Neural cell (in vitro differentiated cells): ENCODE results near the gene ROBO1. TPM values are rescaled to one million over a fixed set of nuclear protein-coding genes. Genes with fewer than 3 reads are reported as not detected.

Experiments used
- H2AFZ ChIP-seq: fragments of 200-600, 300-800 bp; sonication (generic), shearing (Covaris generic); 2 replicates; pipeline ENCODE4 v1.6.0; 2014; ENCODE audit warnings: low read depth, mild to moderate bottlenecking, antibody characterized with exemption, low read length, moderate library complexity
- H3F3A ChIP-seq: fragments of 200-600 bp; shearing (Covaris generic); 2 replicates; pipeline ENCODE4 v1.6.1; 2016; ENCODE audit warnings: mild to moderate bottlenecking, moderate library complexity, mixed read lengths, antibody characterized with exemption, low read length; ENCODE audit not compliant: insufficient read depth, poor library complexity, severe bottlenecking
- H3K27ac ChIP-seq: fragments of 200-600, 300-800 bp; sonication (generic), shearing (Covaris generic); 2 replicates; pipeline ENCODE4 v1.5.1; 2014; ENCODE audit warnings: mild to moderate bottlenecking, low read length, moderate library complexity
- H3K27me3 ChIP-seq: fragments of 300-800, 200-600 bp; sonication (generic), shearing (Covaris generic); 2 replicates; pipeline ENCODE4 v1.6.0; 2014; ENCODE audit warnings: mild to moderate bottlenecking, low read depth, low read length, moderate library complexity; ENCODE audit not compliant: insufficient read depth
- H3K36me3 ChIP-seq: fragments of 300-800, 200-600 bp; sonication (generic), shearing (Covaris generic); 2 replicates; pipeline ENCODE4 v1.5.1; 2014; ENCODE audit warnings: mild to moderate bottlenecking, antibody characterized with exemption, low read length, moderate library complexity; ENCODE audit not compliant: insufficient read depth
- H3K4me2 ChIP-seq: fragments of 300-800, 200-600 bp; sonication (generic), shearing (Covaris generic); 2 replicates; pipeline ENCODE4 v1.6.0; 2014; ENCODE audit warnings: mild to moderate bottlenecking, low read length
- H3K4me3 ChIP-seq: fragments of 300-800, 200-600 bp; sonication (generic), shearing (Covaris generic); 2 replicates; pipeline ENCODE4 v1.5.1; 2014; ENCODE audit warnings: mild to moderate bottlenecking, low read length, moderate library complexity
- H3K79me2 ChIP-seq: fragments of 200-600 bp; shearing (Covaris generic); replicated peaks from 2 replicates; pipeline ENCODE4 v1.6.0; 2014; ENCODE audit warnings: mild to moderate bottlenecking, low read length, moderate library complexity; ENCODE audit not compliant: insufficient read depth
- H3K9ac ChIP-seq: fragments of 300-800, 200-600 bp; sonication (generic), shearing (Covaris generic); 2 replicates; pipeline ENCODE4 v1.6.1; 2016; ENCODE audit warnings: mild to moderate bottlenecking, low read length, mixed read lengths
- H3K9me2 ChIP-seq: fragments of 200-600 bp; shearing (Covaris generic); 2 replicates; pipeline ENCODE4 v1.6.1; 2016; ENCODE audit warnings: mild to moderate bottlenecking, low read length, mixed read lengths; ENCODE audit not compliant: insufficient read depth
- H3K9me3 ChIP-seq: fragments of 200-600, 300-800 bp; sonication (generic), shearing (Covaris generic); 2 replicates; pipeline ENCODE4 v1.6.1; 2016; ENCODE audit warnings: mild to moderate bottlenecking, mixed run types, low read length, moderate library complexity, mixed read lengths
- H4K20me1 ChIP-seq: fragments of 200-600 bp; shearing (Covaris generic); 2 replicates; pipeline ENCODE4 v1.6.1; 2016; ENCODE audit warnings: mild to moderate bottlenecking, mixed run types; ENCODE audit not compliant: insufficient read depth
- CTCF ChIP-seq: fragments of 450-650 bp; IDR thresholded peaks from 2 replicates; pipeline ENCODE4 v1.5.1; 2014; ENCODE audit warnings: antibody characterized with exemption, mild to moderate bottlenecking, moderate library complexity; ENCODE audit not compliant: poor library complexity, severe bottlenecking
- EP300 ChIP-seq: fragments of 450-650 bp; conservative IDR thresholded peaks from 2 replicates; pipeline ENCODE4 v1.6.1; 2014; ENCODE audit warnings: antibody characterized with exemption, mild to moderate bottlenecking, moderate library complexity; ENCODE audit not compliant: poor library complexity, severe bottlenecking
- EZH2 ChIP-seq: fragments of 200-600, 300-800 bp; shearing (Covaris generic), sonication (generic); IDR thresholded peaks from 2 replicates; pipeline ENCODE4 v1.6.1; 2014; ENCODE audit warnings: antibody characterized with exemption, low read length, borderline replicate concordance, mild to moderate bottlenecking; ENCODE audit not compliant: insufficient read depth, poor library complexity, severe bottlenecking
- MXI1 ChIP-seq: fragments of 450-650 bp; conservative IDR thresholded peaks from 2 replicates; pipeline ENCODE4 v1.6.1; 2014; ENCODE audit warnings: antibody characterized with exemption, mild to moderate bottlenecking; ENCODE audit not compliant: poor library complexity, severe bottlenecking
- POLR2AphosphoS5 ChIP-seq: IDR thresholded peaks from 2 replicates; pipeline ENCODE4 v1.6.1; 2012
- RAD21 ChIP-seq: fragments of 450-650 bp; conservative IDR thresholded peaks from 2 replicates; pipeline ENCODE4 v1.6.1; 2014; ENCODE audit warnings: antibody characterized with exemption, mild to moderate bottlenecking, moderate library complexity
- REST ChIP-seq: IDR thresholded peaks from 2 replicates; pipeline ENCODE4 v1.6.1; 2012; ENCODE audit warnings: borderline replicate concordance
- SMC3 ChIP-seq: fragments of 450-650 bp; conservative IDR thresholded peaks from 2 replicates; pipeline ENCODE4 v1.6.1; 2014; ENCODE audit warnings: antibody characterized with exemption, mild to moderate bottlenecking, moderate library complexity; ENCODE audit not compliant: poor library complexity
- TAF1 ChIP-seq: IDR thresholded peaks from 2 replicates; pipeline ENCODE4 v1.6.1; 2012; ENCODE audit warnings: low read depth
- polyA plus RNA-seq: library from polyadenylated mRNA; depleted of rRNA; stranded (reverse); fragments of >200 nt; gene quantifications from 2 replicates; pipeline ENCODE4 v1.2.3, GENCODE V29; 2014

Gene ROBO1
- polyA plus RNA-seq, 1 donor from 2014 or later: 183 TPM

GRCh38 chr3:78830470-78830869 is 937.3 kb downstream of the ROBO1 start:
- Histone ChIP-seq H3K79me2 (peaks cover 27% of the 10 kb centered on the region), H3K27ac (no peak overlapping the region), H3K9me3 (no peaks in the 10 kb centered on the region), H3K9ac (no peak overlapping the region), H4K20me1 (no peaks in the 10 kb centered on the region), H3K36me3 (no peaks in the 10 kb centered on the region), H2AFZ (no peak overlapping the region), H3K27me3 (no peaks in the 10 kb centered on the region), H3F3A (no peaks in the 10 kb centered on the region), H3K4me2 (no peak overlapping the region), H3K9me2 (no peaks in the 10 kb centered on the region), H3K4me3 (no peak overlapping the region)
- TF ChIP-seq POLR2AphosphoS5: no peak
- TF ChIP-seq SMC3: no peak
- no peak for TF ChIP-seq CTCF
- no peak for TF ChIP-seq RAD21
- no peak for TF ChIP-seq REST
- no peak for TF ChIP-seq EP300
- TF ChIP-seq TAF1: no peak

- no peak overlapping the region for H3K4me2 ChIP-seq
- TF ChIP-seq TAF1 (no peak), RAD21 (no peak), SMC3 (no peak), POLR2AphosphoS5 (no peak), REST (no peak), CTCF (no peak), MXI1 (no peak), EZH2 (no peak), EP300 (no peak)
- H3K79me2 ChIP-seq: peaks cover 15% of the 10 kb centered on the region
These were observed 940.2 kb downstream of the ROBO1 start for GRCh38 chr3:78827618-78828017.

More at GRCh38 chr3:78827618-78828017, 940.2 kb downstream of the ROBO1 start:
- Histone ChIP-seq H3K4me3 (no peak overlapping the region), H3K27me3 (no peaks in the 10 kb centered on the region), H3F3A (no peaks in the 10 kb centered on the region), H3K9ac (no peak overlapping the region), H2AFZ (no peak overlapping the region), H3K36me3 (no peaks in the 10 kb centered on the region), H3K27ac (no peak overlapping the region), H3K9me3 (no peaks in the 10 kb centered on the region), H3K9me2 (no peaks in the 10 kb centered on the region), H4K20me1 (no peaks in the 10 kb centered on the region)
